Stromal cell of bone marrow (primary cell): Measurements from ENCODE around the gene PLEKHH2.
"Not testable (repeated sequence)": the region's sequence is repeated elsewhere in the genome, so short reads cannot be mapped to it uniquely, and the experiment has no call there.

Experiments
- DNase-seq: peaks from one replicate; pipeline ENCODE4 v3.0.0-alpha.2; 2012; ENCODE audit warnings: low read depth

PLEKHH2 gene

DNA sequence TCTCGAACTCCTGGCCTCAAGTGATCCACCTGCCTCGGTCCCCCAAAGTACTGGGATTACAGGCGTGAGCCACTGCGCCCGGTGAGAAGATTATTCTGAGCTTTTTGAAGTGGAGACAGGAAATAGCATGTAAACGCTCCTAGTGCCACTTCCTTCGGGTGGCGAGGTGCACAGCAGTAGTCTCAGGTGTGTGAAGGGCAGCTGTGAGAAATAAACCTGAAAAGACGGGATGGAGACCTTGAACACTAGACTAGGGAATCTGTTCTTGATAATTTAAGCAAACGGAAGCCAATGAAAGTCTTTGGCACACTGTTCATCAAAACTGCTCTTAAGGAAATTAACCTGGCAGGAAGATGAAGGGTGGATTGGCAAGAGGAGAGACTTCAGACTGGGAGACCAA lies 439 bp upstream of the PLEKHH2 start:
- no peak for DNase-seq

DNA sequence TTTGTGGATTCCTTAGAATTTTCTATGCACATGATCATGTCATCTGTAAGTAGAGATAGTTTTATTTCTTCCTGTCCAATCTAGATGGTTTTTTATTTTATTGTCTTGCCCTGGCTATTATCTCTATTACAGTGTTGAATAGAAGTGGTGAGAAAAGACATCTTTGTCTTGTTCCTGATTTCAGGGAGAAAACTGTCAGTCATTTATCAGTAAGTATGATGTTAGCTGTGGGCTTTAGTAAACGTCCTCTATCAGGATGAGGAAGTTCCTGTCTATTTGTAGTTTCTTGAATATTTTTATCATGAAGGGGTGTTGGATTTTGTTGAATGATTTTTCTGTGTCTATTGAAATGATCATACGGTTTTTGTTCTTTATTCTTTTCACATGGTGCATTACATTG lies 5.3 kb downstream of the PLEKHH2 start:
- no peak for DNase-seq

DNA sequence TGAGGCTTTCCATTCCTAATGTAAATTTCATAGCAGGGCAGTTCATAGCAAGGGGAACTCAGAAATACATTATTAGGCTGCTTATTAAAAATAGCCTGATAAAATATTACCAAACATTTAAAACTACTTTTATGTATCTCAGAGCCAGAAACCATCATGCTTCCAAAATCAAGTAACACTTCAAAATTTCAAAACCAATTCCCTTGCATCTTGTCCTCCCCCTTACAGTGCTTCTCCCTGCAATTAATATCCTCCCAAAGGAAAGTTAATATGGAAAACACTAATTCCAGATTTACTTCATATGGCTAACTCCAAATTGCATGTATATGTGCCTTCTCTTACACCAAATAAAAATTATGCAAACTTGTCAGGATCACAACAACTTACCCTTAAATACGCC lies 6.6 kb downstream of the PLEKHH2 start:
- no peak for DNase-seq

DNA sequence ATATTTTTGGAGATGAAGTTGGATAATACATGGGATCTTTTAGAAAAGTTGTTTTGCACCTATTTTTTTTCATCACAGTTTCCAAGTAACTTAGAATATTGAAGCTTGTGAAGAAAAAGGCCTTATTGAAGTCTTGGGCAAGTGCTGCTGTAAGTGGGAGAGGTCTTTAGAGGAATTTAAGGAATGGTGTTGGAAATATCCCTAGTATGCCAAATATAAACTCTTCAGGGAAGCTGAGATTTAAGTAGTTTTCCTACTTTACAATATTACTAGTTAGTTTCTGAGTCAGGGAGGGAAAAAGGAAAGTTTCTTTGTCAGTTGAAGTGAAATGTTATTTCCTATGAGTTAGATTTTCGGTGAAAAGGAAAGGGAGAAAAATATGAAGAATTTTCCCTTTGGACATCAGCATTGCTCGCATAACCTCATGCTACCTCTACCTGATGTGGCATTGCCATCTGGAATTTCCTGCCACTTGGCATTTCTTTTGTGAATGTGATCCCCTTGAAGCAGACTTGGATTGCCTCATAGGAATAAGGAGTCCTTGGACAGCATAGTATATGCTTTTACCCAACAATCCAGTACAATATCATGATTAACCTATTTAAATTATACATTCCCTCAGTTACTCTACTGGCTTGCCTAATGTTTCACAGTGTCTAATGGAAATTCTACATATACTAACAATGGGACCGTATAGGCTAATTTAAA lies 12.1 kb downstream of the PLEKHH2 start:
- DNase-seq: no peak

DNA sequence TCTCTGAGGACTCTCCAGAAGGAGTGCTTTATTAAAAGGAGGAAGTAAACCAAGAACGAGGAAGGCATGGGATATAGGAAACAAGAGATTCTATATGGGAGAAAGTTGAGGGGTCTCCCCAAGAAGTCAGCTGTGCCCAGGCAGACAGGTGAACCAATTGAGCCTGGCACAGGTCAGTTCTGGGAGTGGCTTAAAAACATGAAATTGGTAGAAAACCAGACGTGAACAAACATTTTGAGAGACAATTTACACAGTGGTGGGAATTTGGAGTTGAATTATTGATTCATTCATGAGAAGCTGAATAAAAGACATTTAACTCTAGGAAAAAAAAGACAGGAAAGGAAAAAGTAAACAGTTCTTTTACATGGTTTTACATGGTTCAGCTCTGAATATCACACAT lies 16.4 kb downstream of the PLEKHH2 start:
- no peak for DNase-seq

DNA sequence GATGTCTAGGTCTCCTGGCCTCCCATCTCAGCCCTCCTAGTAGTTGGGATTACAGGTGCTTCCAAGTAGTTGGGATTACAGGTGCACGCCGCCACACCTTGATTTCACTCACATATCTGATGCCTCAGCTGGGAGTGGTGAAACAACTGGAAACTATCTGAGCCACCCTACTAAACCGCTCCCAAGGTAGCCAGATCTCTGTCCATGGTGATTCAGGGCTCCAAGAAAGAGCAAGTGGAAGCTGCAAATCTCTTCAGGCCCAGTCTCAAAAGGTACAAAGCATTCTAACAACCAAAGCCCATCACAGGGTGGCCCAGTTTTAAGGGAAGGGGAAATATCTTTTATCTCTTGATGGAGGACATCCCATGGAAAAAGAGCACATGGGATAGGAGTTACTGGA lies 20.2 kb downstream of the PLEKHH2 start:
- no peak for DNase-seq

DNA sequence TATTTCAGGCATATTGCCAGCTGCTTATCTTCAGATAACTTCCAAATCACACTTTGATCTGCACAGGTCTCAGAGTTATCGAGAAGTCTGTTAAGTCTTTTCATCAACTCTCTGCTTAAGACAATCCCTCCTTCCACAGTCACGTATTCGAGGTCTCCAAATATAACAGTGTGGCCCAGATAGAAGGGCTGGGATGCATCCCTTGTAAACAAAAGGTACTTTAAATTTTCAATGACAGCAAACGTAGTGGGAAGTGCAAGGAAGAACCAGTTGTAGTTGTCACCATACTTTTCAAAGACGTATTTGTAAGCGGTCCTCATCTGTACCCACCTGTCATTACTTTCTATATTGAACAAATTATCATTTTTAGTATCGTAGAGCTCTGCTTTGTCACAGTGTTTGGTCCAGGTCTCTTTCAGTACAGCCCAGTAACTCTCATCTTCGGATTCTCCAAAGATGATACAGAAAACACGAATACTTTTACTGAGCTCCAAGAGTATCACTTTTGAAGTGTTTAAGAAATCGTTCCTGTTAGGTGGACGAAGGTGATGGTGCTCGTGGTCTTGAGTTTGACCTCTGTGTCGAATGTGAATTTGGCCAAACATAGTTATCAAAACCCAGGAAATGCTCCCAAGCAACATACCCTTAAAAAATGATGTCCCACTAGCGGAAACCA lies 38.7 kb downstream of the PLEKHH2 start:
- DNase-seq: no peak

DNA sequence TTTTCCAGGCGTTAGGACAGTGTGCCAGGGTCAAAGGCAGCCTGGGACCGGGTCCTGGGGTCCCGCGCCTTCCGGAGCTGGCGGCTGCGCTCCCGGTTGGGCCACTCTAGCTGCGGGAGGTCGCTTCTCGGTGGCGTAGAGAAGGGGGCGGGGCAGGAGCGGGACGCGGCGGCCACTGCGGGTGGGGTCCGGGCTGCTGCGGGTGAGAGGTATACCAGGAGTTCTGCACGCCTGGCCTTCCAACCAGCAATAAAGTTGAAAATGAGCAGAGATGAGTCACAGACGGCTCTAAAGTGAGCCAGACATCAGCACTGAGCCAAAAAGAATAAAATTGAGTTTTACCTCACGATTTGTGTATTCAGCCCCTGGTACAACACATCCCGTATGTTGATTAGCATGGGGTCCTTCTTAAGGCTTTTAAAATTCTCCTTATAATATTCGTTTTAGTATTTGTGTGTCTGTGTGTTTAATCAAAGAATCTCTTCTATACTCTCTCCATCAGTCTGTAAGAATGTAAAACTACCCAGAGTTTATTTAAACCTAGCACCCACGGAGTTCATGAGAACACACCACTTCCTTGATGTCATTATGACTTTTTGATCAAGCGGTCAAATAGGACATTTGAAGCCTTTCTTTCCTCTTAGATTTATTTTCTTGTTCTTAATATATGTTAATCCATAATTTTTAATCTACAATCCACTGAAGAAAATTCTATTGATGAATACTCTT lies 39.4 kb downstream of the PLEKHH2 start, which contains the start of gene C1GALT1C1L:
TSS of gene C1GALT1C1L (minus strand) at position 108 of the 729 bp plus-strand sequence. CDS start at position 1, 107 bp downstream.
- DNase-seq: peak; percentile 30

DNA sequence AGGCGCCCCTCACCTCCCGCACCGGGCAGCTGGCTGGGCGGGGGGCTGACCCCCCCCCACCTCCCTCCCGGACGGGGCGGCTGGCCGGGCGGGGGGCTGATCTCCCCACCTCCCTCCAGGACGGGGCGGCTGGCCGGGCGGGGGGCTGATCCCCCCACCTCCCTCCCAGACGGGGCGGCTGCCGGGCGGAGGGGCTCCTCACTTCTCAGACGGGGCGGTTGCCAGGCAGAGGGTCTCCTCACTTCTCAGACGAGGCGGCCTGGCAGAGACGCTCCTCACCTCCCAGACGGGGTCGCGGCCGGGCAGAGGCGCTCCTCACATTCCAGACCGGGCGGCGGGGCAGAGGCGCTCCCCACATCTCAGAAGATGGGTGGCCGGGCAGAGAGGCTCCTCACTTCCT lies 40.7 kb downstream of the PLEKHH2 start:
- DNase-seq: not testable (repeated sequence)

DNA sequence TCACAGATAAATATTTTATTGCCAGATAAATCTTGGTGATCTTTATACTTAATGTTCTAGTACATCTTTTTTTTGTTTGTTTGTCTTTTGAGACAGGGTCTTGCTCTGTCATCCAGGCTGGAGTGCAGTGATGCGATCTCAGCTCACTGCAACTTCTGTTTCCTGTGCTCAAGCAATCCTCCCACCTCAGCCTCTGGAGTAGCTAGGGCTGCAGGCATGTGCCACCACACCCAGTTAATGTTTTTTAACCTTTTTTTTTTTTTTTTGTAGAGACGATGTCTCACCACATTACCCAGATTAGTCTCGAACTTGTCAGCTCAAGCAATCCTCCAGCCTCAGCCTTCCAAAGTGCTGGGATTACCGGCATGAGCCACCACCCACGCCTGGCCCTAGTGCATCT lies 48.3 kb downstream of the PLEKHH2 start:
- no peak for DNase-seq

DNA sequence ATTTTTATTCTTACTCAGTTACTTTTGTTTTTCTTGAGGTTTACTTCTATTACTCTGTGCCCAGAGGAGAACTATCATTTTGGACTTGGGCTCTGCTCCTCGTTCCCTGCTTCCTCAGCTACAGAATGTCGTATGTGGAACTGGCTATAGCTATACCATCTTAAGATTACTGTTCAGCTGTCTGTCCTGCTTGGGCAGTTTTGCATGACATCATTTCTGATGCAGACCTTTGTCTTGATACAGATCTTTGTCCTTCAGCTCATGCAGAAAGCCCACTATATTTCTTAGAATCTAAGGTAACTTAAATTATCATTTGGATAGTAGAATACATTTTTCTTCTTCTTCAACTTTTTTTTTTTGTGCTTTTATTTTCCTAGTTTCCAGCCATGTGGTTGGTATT lies 52.9 kb downstream of the PLEKHH2 start:
- DNase-seq: no peak

DNA sequence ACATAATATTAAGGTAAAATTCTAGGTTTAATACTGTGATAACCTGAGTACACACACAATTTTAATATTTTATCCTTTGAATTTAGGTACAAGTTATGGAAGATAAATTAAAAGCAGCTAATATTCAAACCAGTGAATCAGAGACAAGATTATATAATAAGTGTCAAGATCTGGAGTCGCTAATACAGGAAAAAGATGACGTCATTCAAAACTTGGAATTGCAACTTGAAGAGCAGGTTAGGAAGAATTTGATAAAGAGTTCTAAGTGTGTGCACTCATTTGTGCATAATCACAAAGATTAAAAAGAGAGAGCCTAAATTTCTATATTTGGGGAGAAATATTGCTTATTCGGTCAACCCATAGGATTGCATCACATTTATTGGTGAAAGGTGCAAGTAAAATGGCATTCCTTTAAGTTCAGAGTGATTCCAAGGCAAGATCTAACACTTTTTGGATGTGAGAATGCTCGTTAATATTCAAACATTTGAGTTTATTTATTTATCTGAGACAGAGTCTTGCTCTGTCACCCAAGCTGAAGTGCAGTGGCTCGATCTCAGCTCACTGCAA lies 55.5 kb downstream of the PLEKHH2 start:
- DNase-seq: no peak

DNA sequence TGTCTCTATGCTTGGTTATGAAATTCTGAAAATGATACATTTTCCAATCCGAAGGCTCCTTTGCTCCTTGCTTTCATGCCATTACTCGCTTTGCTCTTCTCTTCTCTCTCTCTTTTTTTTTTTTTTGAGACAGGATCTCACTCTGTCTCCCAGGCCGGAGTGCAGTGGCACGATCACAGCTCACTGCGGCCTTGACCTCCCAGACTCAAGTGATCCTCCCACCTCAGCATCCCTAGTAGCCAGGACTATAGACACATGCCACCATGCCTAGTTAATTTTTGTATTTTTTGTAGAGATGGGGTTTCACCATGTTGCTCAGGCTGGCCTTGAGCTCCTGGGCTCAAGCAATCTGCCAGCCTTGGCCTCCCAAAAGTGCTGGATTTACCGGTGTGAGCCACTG lies 61.1 kb downstream of the PLEKHH2 start:
- not testable (repeated sequence) for DNase-seq

DNA sequence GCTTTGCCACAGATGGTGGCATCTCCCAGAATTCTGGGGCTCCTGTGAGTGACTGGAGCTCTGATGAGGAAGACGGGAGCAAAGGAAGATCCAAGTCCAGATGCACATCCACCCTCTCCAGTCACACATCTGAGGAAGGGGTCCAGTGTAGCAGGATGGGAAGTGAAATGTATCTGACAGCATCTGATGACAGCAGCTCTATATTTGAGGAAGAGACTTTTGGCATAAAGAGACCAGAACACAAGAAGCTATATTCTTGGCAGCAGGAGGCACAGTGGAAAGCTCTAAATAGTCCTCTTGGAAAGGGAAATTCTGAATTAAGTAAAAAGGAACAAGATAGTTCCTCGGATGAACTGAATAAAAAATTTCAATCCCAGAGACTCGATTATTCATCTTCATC lies 62.7 kb downstream of the PLEKHH2 start:
- no peak for DNase-seq

DNA sequence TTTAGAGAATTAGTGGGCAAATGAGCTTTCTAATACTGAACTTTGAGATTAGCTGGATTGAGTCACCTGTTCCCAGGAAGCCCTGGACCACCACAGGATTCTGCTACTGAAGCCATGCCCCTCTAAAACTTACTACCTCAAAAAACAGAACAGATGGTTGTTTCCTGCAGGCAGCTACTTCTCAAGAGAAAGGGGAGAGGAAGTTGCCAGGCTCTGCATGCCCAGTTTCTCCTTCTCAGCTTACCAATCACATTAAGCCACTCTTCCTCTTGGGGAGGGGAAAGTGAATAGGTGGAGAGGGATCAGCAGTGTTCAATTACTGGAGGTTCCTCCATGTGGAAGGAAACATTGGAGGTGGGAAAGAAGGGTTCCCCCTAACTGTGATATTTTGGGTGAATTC lies 64.1 kb downstream of the PLEKHH2 start:
- no peak for DNase-seq

DNA sequence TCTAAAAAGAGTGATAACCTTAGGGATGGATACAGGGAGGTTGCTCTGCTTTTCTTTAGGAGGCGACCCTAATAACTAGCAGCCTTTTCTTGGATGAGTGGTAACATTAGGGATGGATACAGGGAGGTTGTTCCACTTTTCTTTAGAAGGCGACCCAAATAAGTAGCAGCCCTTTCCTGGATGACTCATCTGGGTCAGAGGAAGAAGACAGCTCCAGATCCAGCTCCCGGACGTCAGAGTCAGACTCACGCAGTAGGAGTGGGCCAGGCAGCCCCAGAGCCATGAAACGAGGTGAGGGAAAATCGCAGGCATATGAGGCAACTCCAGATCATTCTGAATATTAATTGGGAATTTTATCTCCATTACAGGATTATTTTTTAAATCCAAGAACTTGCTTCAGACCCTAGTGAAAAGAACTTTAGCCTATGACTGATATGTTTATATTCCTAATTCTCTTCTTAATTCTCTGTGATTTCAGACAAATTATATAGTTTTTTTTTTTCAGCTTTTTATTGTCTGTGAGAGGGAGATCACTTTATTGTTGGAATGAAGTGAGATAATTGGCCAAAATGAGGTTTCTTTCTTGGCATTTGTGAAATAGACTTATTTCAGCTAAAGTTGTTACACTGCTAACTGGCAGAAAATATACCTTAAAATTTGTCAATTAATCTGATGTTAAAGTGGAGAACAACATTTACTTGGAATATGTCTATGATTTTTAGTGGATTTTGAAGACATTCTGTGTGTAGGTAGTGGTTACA lies 70.4 kb downstream of the PLEKHH2 start:
- DNase-seq: peak; percentile 68

DNA sequence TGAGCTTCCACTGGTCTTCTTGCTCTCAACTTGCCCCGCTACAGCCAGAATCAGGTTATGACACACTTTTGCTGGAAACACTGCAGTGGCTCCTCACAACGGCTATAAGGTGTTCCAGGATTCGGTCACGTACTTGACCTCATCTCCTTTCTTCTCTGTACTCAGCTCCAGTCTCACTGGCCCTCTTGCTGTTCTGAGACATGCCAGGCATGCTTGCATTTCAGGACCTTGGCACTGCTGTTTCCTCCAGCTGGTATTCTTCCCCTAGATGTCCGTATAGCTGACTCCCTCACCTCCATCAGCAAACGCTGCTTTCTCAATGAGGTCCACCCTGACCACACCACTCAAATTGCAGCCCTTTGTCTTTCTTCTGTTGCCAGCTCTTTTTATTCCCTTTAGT lies 71.1 kb downstream of the PLEKHH2 start:
- no peak for DNase-seq

DNA sequence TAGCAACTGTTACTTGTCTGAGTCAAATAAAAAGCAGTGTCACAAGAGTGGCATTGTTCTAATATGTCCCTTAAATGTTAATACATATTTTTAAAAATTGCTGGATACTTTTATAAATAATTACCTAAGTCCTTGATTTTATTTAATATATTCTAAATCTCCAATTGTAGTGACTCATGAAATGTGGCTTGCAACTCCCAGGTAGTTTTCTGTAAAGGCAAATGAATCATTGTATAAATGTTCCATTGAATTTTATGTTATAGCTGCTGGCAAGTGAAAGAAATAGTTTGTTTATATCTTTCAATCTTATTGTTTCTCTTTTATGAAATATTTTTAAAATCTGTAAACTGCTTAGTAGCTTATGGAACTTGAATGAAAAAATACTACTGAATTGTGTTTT lies 71.8 kb downstream of the PLEKHH2 start:
- DNase-seq: no peak

DNA sequence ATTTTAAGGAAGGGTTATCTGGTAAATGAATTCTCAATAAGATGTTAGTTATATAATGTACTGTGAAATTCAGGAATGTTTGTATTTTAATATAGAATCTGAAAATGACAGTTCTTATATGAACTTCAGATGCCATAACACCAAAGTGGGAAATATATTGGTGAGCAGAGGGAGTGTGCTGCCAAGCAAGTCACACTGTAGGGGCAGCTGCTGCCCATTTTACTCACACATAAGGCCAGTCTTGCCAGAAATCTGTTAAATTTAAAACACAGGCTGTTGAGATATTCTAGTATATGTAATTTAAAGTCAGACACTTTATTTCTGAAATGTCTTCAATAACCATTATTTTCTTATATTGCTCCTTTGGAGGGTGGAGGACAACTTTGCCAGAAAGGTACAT lies 73.8 kb downstream of the PLEKHH2 start:
- no peak for DNase-seq

DNA sequence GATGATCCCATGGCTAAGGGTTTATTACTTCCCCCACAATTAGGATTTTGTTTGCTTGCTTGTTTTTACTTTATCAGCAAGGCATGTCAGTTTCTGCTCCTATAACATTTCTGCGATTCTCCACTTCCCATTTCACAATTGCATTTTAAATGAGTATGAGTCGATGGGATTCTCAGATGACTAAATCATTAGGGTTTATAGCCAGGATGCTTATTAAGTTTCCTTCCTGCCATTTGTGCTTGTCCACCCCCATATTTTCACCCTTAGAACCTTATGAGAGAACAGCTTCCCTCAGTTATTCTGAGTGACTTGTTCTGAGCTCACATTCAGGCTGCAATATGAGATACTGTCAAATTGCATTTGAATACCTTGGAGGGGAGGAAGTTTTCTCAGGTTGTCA lies 77.1 kb downstream of the PLEKHH2 start:
- peak; percentile 40 for DNase-seq

DNA sequence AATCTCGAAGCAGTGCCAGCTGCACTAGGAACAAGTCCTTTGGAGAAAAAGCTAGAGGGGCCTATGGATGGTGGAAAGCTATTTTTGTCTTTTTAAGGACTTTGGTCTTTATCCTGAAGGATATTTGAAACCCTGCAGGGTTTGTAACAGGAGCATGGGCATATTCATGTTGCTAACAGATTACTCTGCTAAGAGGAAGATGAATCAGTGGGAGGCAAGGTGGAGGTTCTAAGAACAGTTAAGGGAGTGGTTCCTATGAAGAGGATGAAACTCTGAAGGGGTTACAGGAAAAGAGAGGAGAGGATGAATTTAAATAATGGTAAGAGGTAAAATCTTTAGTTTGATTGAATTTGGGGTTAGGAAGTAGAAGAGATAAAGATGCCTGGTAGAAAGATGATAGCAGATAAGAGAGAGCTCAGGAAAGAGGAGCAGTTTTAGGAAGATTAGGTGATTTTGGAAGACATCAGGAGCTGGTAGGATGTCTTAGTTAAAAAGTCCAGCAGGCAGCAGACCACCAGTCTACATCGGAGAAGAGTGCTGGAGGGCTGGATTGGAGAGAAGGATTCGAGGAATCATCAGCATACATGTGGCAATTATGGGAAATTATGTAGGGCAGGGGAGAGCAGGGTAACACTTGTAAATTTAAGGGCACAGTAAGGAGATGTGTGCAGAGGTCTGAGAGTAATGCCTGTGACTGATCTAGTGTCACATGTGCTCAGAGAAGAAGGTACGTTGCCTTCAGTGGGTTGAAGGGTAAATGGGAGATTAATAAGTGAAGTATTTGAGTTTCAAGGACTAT lies 78.4 kb downstream of the PLEKHH2 start:
- DNase-seq: no peak
